Loucy (cell line): ENCODE measurements around the gene ARAP3.

Source experiments
- CTCF ChIP-seq: fragments of 200-600 bp; sonication (generic); conservative IDR thresholded peaks from 2 replicates; pipeline ENCODE4 v1.5.1; 2014; ENCODE audit warnings: mild to moderate bottlenecking, antibody characterized with exemption, low read length
- EZH2phosphoT487 ChIP-seq: fragments of 200-600 bp; IDR thresholded peaks from 2 replicates; pipeline ENCODE4 v1.6.1; 2018; ENCODE audit warnings: antibody characterized with exemption, mild to moderate bottlenecking, moderate library complexity, borderline replicate concordance

- TF ChIP-seq CTCF, result no peak
- no peak for TF ChIP-seq EZH2phosphoT487
Observed at GRCh38 chr5:141611289-141611688, 70.7 kb downstream of the ARAP3 start.
